NCI-H1417 (cell line): ENCODE results near the gene ADAMTS12.

Source experiments
- DNase-seq, 3 experiments: peaks; one replicate each; lab custom pipeline; 2025; lab: John Stamatoyannopoulos, UW

Gene ADAMTS12

DNA sequence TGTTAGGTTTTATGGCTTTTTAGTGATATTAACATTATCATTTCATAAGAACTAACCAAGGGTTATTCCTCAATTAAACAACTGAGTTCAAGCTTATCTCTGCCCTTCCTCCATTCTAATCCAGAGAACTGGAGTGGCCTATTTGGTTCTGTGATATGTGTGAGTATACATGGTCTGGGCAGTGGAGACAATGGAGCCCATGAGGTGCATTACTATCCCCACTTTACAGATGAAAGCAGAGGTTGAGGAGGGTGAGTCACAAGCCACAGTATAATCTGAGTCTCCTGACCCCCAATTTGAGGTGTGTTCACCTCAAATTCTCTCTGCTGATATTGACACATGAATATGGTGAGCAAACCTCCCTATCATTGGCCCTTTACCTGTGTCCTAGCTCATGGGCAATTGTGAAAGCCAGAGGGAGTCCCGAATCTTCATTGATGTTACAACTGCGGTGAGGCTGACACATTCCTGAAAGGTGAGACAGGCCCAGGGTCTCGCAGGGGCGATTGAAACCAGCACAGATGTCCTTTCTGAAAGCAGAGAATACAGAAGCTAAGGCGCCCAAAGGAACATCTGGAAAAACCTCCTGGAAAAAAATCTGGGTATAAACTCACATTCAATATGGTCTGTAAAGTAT is 233.9 kb downstream of the ADAMTS12 start:
- no peak for DNase-seq

DNA sequence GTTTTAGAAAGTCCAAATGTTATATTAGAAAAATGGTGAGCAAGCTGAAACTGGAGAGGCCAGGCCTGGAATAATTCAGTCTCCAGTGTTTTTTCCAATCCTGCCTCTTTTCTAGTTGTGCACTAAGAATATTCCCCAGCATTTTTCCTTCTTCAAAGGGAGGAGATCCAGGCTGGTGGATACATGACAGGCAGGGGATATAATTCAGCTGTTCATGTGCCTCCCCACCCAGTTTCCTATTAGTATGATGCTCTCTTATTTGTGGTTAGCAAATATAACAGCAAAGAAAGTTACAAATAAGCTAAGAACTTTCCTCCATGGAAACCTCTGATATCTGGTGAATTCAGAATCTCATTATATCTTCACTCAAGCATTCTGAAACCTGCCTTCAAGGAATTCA is 234.6 kb downstream of the ADAMTS12 start:
- no peak for DNase-seq

DNA sequence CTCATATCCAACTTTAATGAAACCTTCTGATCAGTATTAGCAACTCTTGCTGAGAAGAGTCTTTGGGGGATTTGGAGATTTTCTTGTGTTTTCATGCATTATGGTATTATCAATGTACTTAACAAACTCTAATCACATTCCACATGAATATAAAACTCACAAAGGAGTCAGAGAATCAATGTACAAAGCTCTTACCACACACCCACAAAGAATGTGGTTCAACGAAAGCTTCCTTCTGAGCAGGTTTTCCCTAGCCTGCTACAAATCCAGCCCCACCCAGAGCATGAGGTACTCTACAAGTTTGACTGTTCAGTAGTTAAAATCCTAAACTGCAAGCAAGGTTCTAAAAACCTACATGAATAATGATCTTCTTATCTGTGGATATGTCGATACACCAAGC is 240.9 kb downstream of the ADAMTS12 start:
- no peak for DNase-seq

DNA sequence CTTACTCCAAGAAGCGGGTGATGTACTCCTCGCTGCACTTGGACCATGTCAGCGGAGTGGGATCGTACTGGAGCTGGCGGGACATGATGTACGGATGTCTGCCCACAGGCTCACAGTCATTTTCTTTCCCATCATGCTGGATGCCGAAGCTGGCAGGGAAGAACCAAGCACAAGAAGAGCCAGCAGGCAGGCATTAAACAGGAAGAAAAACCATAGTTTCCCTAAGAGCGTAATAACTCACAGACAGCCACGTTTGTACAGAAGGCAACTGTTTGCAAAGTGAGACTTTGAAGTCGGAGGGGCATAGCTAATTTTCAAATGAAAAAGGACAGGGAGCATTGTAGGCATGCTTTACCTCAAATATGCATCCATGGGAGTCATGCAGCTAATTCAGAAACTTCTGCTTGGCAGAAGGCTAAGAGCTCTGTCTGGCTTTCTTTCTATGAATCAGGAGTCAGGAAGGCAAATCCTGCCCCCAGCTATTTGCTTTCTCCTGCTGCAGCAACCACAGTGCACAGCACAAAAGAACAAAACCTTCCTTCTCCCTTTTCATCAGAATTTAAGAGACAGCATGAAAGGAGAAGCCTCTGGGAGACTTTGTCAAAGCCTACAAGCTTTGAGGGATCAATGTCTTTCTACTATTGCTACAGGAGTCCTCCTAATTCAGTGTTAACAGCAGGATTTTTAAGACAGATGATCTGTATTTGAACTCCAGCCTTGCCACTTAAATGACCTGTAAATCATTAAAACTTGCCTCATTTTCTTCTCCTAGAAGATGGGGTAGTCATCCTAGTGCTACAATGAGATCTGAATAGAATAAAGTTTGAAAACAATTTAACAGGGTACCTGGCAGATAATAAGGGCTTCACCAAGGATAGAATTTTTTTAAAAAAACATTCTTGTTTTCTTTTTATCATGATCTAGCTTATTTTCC is 242.0 kb downstream of the ADAMTS12 start:
- no peak for DNase-seq

DNA sequence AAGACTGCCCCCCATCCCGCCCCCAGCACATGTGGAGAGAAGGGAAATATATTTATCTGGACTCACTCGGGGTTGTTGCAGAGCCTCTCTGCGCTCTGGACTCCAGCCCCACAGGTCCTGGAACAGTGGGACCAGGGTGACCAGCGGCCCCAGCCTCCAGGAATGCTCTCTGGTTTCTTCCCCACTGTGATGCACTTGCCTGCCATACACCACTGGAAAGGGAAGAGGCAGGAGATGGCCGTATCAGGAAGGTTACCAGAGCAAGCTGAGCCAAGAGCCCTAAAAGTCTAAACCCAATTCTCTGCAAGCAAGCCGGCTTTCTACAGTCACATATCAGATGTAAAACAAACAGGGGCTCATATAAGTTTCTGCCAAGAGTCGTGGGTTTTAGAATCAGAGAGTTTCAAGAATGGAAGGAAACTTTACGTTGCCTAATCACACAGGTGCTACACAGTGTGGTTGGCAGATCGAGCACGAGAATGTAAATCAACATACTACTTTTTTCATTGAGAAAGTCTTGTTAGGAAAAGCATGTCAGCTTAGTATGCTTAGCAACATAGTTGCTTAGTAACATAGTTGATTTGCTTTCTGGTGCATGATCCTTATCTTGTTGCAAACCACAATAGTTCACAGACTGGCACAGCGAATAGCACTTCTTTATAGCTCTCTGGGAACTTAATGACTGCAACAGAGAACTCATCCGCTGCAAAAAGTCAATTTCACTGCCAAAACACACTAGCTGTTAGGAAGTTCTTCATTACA is 249.9 kb downstream of the ADAMTS12 start:
- DNase-seq = no peak

DNA sequence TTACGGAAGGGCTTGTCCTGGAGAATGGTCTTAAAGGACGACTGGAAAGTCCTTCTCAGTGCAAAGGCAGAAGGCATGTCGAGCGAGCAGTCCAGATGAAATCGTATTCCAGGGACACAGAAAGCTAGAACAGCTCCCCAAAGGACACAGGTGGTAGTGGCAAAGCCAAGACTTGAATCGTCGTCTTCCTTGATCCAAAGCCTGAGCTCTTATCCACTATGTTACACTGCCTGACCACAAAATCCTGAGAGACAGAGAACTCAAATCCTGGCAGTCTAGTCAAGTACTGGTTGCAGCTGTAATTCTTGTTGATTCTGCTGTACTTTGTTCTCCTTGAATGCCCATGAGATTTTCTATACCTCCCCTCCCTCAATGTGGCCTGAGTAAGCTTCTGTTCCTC is 252.3 kb downstream of the ADAMTS12 start:
- no peak for DNase-seq

DNA sequence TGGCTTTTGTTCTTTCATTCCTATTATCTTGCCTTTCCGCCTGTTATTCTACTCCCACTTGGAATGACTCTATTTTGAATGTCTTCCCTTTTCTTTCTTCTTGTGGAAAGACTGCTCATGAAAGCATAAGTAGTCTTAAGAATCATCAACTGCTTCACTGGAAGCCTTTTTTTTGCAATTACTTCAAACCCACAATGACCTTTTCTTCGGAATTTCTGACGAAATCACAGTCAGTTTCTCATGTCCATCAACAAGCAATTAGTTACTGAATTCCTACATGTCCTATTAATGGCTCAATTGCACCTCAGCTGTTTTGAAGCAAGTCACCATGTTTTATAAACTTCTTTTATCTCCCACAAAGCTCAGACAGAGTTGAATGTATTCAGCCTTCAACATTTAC is 254.8 kb downstream of the ADAMTS12 start:
- no peak for DNase-seq

DNA sequence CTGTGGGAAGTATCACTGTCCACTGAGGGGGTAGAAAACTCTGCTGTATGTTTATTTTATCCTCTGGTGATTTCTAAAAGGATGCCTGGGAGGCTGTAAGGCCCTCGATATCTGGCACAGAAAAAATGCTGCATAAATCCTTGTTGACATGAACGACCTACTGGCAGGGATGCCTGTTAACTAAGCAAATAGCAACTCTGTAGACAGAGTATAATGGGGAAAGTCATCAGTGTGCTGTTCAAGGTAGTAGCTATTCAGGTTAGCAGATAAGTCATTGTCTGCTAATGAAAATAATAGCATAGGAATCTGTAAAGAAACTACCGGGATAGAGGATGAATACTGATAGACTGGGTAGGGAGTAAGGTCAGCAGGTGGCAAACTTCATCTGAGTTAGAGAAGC is 256.2 kb downstream of the ADAMTS12 start:
- DNase-seq = no peak

DNA sequence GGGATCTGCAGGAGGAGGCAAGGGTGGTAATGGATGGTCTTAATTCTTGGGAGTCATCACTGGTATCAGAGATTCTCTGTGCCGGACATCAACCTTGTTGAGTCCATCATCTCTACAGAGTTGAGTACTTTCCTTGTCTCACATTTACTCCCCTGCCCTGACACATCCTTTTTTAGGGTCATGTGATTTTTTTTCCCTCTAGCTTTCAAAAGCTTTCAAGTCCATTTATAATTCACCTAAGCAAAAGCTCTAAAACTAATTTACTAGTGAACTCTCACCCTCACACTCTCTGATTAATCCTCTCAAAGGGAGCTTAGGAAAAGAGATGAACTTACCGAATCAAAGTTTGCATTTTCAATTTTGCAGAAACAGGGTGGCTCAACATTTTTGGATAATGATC is 258.1 kb downstream of the ADAMTS12 start:
- DNase-seq = no peak

DNA sequence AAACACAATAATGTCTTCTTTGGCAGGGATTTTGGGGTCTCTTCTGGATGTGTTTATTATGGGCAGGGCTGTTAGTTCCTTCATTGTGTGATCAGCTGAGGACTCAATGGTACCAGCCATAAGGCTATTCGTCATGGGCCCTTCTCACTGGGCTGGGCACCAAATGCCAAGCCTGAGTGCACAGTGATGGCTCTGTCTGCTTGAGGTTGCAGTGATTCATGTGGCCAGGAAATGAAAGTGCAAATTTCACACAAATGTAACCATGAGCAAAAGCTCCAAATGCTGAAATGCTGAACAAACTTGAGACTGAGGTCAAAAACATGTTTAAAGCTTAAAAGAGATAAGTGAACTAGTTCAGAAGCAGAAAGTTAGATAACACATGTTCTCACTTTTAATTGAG is 260.0 kb downstream of the ADAMTS12 start:
- no peak for DNase-seq

DNA sequence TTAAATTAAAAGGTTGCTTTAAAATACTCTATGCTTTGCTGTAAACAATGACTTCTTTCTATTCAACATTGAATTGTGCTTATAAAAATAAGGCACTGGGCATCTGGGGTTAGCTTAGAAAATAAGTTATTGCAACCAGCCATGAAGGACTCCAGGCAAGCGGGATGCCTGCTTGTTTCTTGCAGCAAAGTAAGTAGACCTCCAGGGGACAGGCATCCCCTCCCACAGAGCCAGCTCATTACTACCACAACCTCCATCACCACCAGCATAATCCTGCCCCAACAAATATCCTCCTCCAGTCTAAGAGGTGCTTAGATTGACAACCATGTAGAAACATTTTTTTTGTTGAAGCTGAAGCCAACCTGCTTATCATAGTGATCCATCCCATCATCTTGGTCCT is 260.7 kb downstream of the ADAMTS12 start:
- no peak for DNase-seq

DNA sequence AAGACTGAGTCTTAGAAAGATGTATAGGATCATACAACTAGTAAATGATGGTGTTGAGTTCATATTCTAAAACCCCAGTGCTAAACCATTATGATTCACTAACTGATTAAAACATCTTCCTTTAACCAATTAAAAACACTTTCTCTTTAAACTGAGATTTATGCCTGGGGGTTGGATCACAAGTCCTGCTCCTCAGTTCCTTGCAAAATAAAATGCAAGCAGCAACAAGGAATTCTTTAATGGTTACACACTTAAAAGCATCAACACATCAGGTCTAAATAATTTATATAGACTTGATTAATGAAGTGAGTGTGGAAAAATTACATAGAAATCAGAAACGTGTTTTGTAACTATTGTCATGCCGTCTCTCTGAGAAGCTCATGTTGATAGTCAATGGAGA is 261.8 kb downstream of the ADAMTS12 start:
- no peak for DNase-seq

DNA sequence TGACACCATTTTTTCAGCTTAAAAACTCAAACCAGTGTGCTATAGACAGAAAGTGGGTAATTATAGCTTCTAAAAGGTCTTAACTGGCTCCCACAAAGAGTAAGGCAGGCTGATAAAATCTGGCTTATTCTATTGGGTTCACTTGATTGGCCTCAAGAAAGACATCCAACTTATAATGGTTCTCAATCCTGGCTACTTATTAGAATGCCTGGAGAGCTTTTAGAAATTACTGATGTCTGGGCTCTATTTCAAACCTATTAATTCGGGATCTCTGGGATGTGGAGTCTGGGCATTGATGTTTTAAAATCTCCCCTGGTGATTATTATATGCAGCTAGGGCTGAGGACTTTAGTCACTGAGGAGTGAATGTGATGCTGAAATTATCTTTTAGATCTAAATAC is 263.0 kb downstream of the ADAMTS12 start:
- no peak for DNase-seq

DNA sequence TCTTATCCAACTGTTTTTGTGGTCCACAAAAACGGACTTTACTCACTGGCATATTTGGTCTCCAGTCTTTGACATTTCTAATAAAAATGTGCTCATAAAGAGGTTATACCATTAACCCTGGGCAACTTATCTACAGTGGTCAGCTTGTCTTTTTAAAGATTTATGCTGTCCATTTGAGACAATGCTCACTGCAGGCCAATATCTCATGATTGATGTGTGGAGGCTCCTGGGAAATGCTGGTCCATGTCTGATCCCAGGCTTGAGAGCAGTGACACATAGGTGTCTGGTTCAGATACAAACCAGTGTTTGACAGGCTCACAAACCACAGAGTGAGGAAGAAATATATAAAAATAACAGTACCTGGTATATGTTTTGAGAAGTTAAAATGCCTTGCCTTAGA is 270.3 kb downstream of the ADAMTS12 start:
- no peak for DNase-seq

DNA sequence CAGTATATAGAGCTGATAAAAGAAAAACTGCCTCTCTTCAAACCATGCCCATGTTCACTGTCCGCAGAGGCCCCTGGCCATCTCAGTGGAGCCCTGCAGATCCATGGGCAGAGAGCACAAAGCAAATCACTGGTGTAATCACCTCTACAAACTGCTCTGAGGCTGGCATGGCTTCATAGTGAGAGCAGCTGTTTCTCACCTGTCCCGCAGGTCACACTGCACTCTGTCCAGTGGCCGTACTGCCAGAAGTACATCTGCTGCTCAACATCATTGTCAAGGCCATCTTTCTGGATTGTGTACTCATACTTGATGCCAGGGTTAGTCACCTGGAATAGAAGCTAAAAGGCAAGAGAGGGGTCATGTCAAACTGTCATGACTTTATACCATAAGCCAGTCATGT is 277.8 kb downstream of the ADAMTS12 start:
- DNase-seq = no peak

DNA sequence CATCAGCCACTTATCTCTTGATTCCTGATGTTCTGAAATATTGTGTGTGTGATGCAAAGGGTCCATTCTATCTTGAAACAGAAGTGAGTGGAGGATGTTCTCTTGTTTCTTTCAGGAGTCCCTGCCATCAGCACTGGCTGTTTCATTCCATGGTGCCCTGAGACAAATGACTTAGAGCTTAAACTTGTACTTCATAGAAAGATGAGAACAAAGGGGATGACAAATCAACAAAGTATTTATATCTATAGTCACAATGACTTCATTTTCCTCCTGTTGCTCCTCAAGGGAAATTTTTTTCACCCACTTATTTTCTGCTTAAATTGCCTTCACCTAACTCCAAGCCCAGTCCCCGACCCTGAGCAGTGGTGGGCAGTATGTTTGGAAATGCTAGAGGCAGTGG is 279.4 kb downstream of the ADAMTS12 start:
- DNase-seq = no peak

DNA sequence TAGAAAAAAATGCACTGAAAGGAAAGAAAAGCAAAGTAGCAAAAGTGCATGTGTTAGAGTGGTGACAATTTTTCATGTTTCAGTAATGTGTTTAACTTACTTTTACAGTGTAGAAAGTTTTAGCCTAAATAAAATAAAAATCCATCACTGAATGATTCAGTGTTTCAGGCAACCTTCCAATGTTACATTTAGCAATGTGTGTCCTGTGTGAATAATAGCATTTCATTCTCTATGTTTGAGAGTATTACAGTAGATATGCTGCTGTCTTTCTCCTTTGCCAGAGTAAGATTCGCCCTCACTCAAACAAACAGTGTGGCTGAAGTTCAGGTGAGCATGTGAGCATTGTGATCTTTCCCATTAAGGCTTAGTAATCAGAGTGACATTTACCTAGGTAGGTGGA is 279.9 kb downstream of the ADAMTS12 start:
- DNase-seq = no peak

DNA sequence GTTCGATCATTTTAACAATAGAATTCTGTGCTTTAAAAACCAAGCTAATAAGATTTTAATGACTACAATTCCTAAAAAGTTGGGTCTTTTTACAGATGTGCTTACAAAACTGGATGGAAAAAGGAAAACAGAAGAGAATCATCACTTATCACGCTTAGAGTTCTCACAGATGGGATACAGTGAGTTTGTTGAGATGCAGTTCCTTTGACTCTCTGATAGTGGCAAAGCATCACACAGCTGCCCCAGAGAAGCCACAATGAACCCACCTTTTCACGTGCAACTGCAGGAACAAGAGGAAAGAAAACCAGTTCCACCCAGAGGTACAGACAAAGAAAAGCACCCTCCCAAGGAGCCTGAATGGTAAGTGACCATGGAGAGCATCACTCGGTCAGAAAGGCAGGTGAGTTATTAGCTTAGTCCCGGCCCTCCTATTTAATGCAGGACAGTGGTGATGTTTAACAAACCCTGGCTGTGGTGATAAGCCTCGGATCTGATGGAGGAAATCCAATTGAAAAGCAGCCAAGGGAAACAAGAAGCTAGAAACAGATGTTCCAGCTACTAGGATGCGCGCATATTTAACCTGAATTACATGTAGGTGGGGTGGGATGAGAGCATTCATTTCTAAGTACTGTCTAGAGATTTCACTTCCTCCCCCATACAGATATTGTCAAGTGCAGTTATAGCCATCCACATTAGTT is 283.3 kb downstream of the ADAMTS12 start:
- no peak for DNase-seq

DNA sequence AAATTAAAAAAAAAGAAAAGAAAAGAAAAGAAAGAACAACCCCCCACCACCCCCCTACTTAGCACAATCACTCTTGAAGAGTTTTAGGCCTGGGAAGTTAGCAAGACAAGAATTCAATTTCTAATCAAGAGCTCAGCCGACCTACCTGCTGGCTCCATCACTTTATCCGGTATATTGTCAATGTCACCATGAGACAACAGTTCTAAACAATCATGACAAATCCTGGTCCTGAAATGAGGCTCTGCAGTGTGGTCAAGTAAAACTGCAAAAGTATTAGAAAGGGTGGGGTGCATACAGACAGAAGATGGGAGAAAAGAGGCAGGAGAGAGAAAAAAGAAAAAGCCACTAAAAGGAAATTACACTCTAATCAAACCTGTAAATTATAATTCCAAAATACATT is 287.3 kb downstream of the ADAMTS12 start:
- DNase-seq = no peak

DNA sequence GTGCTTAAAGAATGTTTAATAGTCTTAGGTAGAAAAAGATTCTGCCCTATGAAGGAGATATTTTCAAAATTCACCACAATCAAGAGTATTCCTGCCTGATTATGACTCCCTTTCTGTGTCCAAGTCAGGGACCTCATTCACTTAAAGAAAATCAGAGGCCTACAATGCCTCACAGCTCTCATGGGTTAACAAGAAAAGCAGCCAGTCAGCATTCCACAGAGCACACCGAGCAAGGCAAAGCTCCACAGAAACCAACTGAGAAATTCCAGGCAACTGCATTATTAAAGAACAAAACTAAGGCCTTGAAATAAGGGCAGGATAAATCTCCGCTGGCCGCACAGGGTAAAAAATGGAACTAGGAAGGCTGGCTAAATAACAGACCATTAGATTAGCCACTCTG is 289.9 kb downstream of the ADAMTS12 start:
- DNase-seq = no peak

DNA sequence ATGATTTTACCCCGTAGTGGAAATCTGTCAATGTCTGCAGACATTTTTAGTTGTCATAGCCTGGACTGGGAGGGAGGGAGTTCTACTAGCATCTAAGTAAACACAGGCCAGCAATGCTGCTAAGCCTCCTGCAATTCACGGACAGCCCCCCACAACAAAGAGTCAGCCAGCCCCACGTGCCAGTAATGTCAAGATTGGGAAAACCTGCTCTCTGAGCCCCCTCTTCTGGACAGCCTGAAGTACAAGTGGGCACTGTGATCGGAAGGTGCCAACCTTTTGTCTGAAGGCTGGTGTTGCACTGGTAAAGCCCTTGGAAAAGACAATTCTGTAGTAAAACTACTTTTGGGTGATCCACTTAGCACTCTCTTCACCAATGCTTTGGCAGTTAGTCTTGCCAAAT is 296.5 kb downstream of the ADAMTS12 start:
- DNase-seq = no peak

DNA sequence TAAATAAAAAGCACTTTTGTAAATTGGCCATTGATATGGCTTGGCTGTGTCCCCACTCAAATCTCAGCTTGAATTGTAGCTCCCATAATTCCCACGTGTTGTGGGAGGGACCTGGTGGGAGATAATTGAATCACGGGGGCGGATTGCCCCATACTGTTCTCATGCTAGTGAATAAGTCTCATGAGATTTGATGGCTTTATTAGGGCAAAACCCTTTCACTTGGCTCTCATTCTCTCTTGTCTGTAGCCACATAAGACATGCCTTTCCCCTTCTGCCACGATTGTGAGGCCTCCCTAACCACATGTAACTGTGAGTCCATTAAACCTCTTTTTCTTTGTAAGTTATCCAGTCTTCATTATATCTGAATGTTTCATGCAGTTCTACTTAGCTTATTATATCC is 297.8 kb downstream of the ADAMTS12 start:
- DNase-seq = no peak
